GM12892 (cell line): Measurements from ENCODE around the gene ZNHIT3.
"Not testable (repeated sequence)": the region's sequence is repeated elsewhere in the genome, so short reads cannot be mapped to it uniquely, and the experiment has no call there.

Source experiments
- DNase-seq: peaks from one replicate; pipeline ENCODE4 v3.0.0; 2011; ENCODE audit not compliant: insufficient read length
- FAIRE-seq: peaks from 2 replicates; lab custom pipeline; 2011; peaks lifted over from hg19 to GRCh38; lab: Jason Lieb, UNC
- POLR2A ChIP-seq: IDR thresholded peaks from 2 replicates; pipeline ENCODE4 v1.6.1; 2011; ENCODE audit warnings: low read depth, low read length, control low read depth
- POLR2AphosphoS5 ChIP-seq: IDR thresholded peaks from 2 replicates; pipeline ENCODE4 v1.6.1; 2011; ENCODE audit warnings: low read depth, low read length, control low read depth
- TAF1 ChIP-seq: IDR thresholded peaks from 2 replicates; pipeline ENCODE4 v1.6.1; 2011; ENCODE audit warnings: low read depth, mild to moderate bottlenecking, control low read depth, low read length, borderline replicate concordance

ZNHIT3 gene

DNA sequence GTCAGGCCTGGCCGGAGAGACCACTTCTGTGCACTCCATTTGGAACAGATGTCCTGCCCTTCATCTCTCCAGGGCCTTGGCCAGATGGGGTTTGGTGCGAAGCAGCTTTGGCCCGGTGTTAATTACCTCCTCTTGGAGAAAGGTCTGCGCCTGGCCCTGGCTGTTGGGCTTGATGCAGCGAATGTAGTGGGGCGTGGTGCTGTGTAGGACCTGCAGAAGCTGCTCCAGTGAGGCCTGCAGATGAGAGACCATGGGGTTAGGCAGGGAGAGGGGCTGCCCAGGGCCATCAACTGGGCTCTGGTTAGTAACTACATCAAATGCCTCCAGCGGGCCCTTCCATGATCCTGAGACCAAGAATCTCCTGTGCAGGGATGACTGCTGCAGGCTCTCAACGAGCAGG lies 18.7 kb downstream of the ZNHIT3 start:
- FAIRE-seq = no peak
- no peak for DNase-seq
- TF ChIP-seq POLR2A = no peak
- no peak for TF ChIP-seq TAF1
- no peak for TF ChIP-seq POLR2AphosphoS5

DNA sequence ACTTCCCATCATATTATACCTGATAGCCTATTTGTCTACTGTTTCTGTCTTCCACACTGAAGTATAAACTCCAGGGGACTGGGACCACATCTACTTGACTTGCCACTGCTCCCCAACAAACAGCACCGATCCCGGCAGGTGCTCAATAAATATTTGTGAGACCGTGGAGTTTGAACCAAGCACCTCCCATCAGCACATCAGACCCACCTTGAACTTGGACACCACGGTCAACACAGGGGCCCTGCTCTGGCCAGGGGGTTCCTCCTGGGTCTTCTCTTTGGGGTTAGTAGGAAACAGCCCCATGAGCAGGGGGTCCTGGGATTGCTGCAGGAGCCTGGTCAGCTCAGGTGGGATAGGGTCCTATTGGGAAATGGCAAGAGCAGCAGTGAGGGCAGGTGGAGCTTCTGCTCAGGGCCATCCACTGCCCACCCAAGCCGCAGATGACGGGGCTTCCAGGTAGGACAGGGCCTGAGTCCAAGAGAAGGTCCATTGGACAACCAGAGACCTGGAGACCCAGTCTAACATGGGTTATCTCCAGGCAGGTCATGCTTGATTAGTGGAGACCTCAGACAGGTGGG lies 19.9 kb downstream of the ZNHIT3 start:
- no peak for DNase-seq
- TF ChIP-seq POLR2AphosphoS5 (no peak), TAF1 (no peak), POLR2A (no peak)
- no peak for FAIRE-seq

DNA sequence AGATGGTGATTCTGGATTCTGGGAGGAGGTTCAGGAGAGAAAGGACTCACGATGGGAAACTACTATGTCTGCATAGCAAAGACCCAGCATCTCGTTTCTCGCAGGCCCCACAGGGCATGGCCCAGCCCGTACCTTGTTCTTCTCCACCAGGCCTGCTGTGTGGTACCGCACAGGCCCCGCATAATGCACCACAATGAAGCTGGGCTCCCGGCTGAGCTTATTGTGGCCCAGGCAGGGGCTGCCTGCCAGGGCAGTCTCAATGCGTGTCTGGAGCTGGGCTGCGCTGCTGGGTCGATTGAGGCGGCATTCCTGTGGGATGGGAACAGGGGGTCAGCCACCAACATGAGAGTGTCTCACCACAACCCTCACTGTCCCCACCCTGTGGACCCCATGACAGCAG lies 20.4 kb downstream of the ZNHIT3 start:
- FAIRE-seq (no peak), DNase-seq (no peak)
- TF ChIP-seq POLR2A = no peak
- no peak for TF ChIP-seq POLR2AphosphoS5
- TF ChIP-seq TAF1 = no peak

DNA sequence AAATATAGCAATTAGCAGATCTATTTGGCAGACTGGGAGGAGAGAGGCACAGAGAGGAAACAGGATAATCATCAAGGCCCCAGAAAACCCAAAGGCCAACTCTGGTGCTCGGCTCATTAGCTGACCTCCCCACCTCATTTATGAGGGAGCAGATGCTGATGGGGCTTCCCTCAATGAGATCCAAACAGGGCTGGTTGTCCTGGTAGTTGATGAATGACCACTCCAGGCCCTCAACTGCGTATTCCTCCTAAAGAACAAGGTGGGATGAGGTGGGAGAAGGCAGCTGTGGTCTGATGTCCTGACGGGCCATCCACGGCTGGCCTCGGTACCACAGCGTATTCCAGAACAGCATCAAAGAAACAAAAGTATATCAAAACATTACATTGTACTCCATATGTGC lies 20.8 kb downstream of the ZNHIT3 start:
- DNase-seq (no peak), FAIRE-seq (no peak)
- no peak for TF ChIP-seq TAF1
- no peak for TF ChIP-seq POLR2A
- no peak for TF ChIP-seq POLR2AphosphoS5

DNA sequence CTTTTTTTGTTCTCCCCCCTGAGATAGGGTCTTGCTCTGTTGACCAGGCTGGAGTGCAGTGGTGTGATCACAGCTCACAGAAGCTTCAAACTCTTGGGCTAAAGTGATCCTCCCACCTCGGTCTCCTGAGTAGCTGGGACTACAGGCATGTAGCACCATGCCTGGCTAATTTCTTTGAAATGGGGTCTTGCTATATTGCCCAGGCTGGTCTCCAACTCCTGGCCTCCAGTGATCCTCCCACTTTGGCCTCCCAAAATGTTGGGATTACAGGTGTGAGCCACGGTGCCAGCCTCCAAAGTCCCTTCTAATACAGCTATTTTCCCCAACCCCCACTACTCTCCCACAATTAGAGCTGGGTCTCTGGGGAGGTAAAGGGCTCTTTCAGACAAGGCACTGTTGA lies 22.0 kb downstream of the ZNHIT3 start:
- not testable (repeated sequence) for FAIRE-seq, DNase-seq

DNA sequence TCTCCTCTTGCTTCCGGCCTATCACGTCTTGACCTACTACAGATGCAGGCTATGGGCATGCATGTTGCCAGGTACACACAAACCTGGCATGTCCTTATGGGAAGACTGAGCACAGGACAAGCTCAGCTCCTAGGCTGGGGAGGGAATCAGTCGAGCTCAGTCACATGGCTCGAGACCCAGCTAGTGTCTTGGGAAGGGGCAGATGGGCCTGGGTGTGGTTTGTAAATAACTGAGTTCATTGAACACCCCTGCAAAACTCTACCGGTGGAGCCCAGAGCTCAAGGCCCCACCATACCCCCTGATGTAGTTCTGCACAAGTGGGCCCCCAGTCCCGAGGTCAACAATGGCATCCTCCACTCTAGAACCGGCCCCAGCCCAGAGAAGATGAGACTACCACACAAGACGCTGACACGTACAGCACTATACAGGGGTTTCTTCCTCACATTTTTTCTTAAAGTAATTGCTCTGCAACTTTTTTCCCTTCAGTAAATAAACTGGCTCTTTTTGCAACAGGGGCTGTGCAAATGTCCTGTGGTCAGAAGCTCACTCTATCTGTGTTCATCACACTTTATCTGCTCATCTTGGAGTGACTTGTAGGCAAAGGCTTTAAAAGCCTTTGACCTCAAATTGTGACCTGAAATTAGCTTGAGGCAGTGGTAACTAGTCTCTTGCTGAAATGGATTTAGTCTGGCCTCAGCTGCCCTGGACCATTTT lies 22.9 kb downstream of the ZNHIT3 start:
- no peak for DNase-seq

DNA sequence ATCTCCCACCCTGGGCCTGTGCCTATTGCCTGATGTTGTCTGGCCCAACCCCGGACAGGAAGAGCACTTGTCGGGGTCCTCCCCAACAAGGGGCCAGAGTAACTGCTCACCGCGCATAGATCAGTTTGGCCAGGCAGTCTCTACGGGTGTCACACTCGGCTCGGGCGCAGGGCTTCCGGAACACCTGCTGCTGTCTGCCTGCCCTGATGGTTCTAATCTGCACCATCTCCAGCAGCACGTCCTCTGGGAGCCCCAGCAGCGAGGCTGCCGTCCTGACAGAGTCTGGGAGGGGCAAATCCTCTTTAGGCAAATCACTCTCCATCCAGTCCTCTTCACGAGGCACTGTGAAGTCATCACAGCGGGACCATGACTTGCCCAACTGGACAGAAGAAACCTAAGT lies 24.2 kb downstream of the ZNHIT3 start:
- TF ChIP-seq POLR2A (no peak), TAF1 (no peak), POLR2AphosphoS5 (no peak)
- no peak for DNase-seq
- FAIRE-seq = no peak

More for the DNA sequence above, 22.9 kb downstream of the ZNHIT3 start:
- TF ChIP-seq TAF1 = no peak
- no peak for TF ChIP-seq POLR2A
- TF ChIP-seq POLR2AphosphoS5 = no peak
- FAIRE-seq = no peak

DNA sequence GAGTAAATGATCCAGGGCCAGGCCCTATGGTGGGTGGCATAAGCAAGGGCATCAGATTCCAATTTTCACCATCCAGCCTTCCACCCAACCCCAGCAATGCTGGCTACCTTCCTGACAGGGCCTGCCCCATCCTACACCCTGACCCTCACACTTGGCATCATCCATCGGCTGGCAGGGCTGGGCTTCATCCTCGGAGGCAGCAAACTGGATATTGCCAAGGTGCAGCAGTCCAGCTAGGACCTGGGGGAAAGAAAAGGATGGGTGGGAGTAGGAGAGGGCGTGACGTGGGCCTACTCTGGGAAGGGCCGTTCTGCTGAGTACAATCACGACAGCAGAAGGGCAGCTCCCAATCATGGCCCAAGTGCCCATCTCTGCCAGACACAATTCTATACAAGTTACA lies 24.7 kb downstream of the ZNHIT3 start:
- TF ChIP-seq TAF1 (no peak), POLR2AphosphoS5 (no peak), POLR2A (no peak)
- FAIRE-seq (no peak), DNase-seq (no peak)

DNA sequence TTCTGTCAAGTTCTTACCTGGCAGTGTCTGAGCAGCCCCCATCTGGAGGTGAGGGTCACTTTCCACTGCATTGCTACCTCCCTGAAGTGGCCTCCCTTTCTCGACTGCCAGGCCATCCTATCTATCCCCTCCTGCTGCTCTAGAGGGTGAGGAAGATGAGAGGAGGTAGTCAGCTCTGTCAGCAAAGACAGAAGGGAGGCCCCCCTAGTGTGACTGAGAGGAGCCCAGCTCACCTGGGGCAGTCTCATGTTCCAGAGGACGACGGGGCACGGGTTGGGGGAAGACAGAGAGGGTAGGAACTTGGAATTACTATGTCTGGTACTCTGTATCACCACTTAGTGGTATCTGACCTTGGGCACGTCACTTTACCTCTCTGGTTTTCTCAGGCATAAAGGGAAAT lies 26.2 kb downstream of the ZNHIT3 start:
- FAIRE-seq (no peak), DNase-seq (no peak)
- TF ChIP-seq TAF1 = no peak
- TF ChIP-seq POLR2AphosphoS5 = 0 out of 2 replicates have a peak, but pooled peaks have one; percentile 7

DNA sequence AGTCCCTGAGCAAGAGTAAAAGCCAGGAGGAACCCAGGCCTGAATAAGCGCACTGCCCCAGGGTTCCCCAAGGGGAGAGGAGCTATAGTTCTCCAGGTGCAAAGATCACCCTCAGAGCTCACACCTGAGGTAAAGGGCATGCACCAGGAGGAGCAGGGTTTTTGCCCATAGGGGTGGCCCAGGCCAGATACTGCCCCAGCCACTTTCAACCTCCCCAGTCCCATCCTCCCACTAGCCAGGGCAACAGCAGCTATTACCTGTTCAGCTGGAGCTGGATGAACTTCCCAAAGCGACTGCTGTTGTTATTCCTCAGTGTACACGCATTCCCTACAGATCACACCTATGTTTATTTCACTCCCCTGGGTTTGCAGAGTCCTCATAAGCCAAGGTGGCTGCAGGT lies 28.4 kb downstream of the ZNHIT3 start:
- no peak for FAIRE-seq
- TF ChIP-seq POLR2AphosphoS5 (no peak), TAF1 (no peak), POLR2A (no peak)

DNA sequence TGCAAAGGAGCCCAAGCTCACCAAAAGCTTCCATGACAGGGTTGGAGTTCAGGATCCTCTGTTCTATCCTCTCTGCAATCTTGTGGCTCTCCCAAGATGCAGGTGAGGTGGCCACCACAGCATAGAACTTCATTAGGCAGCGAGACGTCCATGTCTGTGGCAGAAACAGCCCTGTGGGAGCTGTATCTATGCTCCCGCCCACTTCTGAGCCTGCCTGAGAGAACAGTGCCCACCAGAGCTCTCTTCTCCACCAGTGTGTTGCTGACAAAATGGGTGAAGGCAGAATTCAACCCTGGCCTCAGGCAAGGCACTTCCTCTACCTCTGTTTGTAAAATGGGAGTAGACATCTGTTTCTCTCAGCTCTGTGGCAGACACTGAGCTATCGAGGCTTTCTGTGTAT lies 29.4 kb downstream of the ZNHIT3 start:
- TF ChIP-seq POLR2AphosphoS5 (no peak), POLR2A (no peak), TAF1 (no peak)
- FAIRE-seq = no peak
- DNase-seq = no peak

More for the DNA sequence above, 28.4 kb downstream of the ZNHIT3 start:
- no peak for DNase-seq

DNA sequence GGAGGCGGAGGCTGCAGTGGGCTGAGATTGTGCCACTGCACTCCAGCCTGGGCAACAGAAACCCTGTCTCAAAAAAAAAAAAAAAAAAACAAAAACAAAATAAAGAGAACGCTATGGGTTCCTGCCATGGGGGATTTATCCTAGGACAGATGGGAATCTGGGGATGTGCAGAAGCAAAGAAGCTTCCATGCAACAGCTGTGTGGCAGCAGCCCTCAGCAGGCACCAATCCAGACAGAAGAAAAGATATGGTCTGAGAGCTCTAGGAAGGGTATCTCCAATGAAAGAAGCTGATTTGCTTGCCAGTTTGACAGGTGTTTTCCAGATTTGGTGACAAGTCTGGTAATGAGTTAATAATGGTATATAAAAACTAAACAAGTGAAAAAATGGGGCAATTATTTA lies 36.6 kb downstream of the ZNHIT3 start:
- no peak for TF ChIP-seq POLR2A
- no peak for TF ChIP-seq TAF1
- no peak for TF ChIP-seq POLR2AphosphoS5
- DNase-seq = no peak
- no peak for FAIRE-seq

DNA sequence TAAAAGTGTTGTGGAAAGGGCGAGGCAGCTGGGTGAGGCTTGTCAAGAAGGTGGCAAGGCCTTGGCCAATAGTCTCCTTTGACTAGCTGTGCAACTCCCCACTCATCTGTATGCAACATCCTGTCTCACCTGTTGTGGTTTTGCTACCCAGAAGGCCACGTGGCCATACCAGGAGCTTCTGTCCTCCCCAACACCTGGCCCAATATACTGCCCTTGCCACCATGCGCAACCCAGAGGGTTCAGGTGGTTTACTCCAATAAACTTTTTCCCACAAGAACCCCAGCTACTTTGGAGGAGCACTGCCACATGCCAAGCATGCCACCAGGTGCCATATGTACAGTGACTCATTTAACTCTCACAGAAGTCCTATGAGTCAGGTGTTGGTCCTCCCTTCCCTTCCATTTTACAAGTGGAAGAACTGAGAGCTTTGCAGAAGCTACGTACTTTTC lies 38.0 kb downstream of the ZNHIT3 start:
- no peak for FAIRE-seq
- TF ChIP-seq POLR2AphosphoS5 (no peak), TAF1 (no peak), POLR2A (no peak)

More for the DNA sequence above, 38.0 kb downstream of the ZNHIT3 start:
- no peak for DNase-seq
